Mesenchymal stem cell (in vitro differentiated cells and primary cell): Measurements from ENCODE around the gene GABBR2.

ENCODE experiments used
- DNase-seq: peaks from one replicate; pipeline ENCODE4 v3.0.0-alpha.2; 2013
- H2AFZ ChIP-seq: one replicate; pipeline ENCODE4 v1.6.1; 2013; ENCODE audit warnings: low read depth, mild to moderate bottlenecking, control low read depth, inconsistent platforms, low read length, moderate library complexity
- H2AK5ac ChIP-seq: 2 replicates; pipeline ENCODE4 v1.6.1; 2013; ENCODE audit warnings: low read length, moderate library complexity, mild to moderate bottlenecking, inconsistent platforms; ENCODE audit not compliant: severe bottlenecking
- H2BK120ac ChIP-seq: one replicate; pipeline ENCODE4 v1.6.1; 2013; ENCODE audit warnings: low read depth, mild to moderate bottlenecking, inconsistent platforms, low read length, moderate library complexity
- H2BK12ac ChIP-seq, 2 experiments: one replicate each; pipeline ENCODE4 v1.6.1; 2013; ENCODE audit warnings: inconsistent platforms in 2 of 2, low read length in 2 of 2, mild to moderate bottlenecking in 2 of 2, moderate library complexity in 2 of 2, control low read depth in 1 of 2
- H2BK15ac ChIP-seq: one replicate; pipeline ENCODE4 v1.6.1; 2013; ENCODE audit warnings: mild to moderate bottlenecking, low read depth, inconsistent platforms; ENCODE audit not compliant: poor library complexity, severe bottlenecking
- H2BK5ac ChIP-seq: 2 replicates; pipeline ENCODE4 v1.6.1; 2013; ENCODE audit warnings: low read depth, mild to moderate bottlenecking, low read length, control low read depth, inconsistent platforms; ENCODE audit not compliant: poor library complexity, severe bottlenecking
- H3K14ac ChIP-seq, 2 experiments: one replicate each; pipeline ENCODE4 v1.6.1; 2013; ENCODE audit warnings: inconsistent platforms in 2 of 2, low read length in 2 of 2, control low read depth in 1 of 2, mild to moderate bottlenecking in 1 of 2, moderate library complexity in 1 of 2
- H3K18ac ChIP-seq, 2 experiments: one replicate each; pipeline ENCODE4 v1.6.1; 2013; ENCODE audit warnings: inconsistent platforms in 2 of 2, low read length in 2 of 2, control low read depth in 1 of 2, low read depth in 1 of 2, mild to moderate bottlenecking in 1 of 2
- H3K23ac ChIP-seq, 2 experiments: one replicate each; pipeline ENCODE4 v1.6.1; 2013; ENCODE audit warnings: inconsistent platforms in 2 of 2, low read length in 2 of 2, mild to moderate bottlenecking in 2 of 2, moderate library complexity in 2 of 2, control low read depth in 1 of 2
- H3K27ac ChIP-seq: 2 replicates; pipeline ENCODE4 v1.5.1; 2013; ENCODE audit warnings: mild to moderate bottlenecking, moderate library complexity, low read length, control low read depth, inconsistent platforms; ENCODE audit not compliant: poor library complexity, severe bottlenecking
- H3K27me3 ChIP-seq, 2 experiments: 2 replicates each; pipeline versions ENCODE4 v1.6.1 to v1.7.0; 2013; ENCODE audit warnings: low read length in 2 of 2, mild to moderate bottlenecking in 2 of 2, moderate library complexity in 2 of 2, control low read depth in 1 of 2, inconsistent platforms in 1 of 2; ENCODE audit not compliant: control insufficient read depth in 1 of 2, insufficient read depth in 1 of 2
- H3K36me3 ChIP-seq, 2 experiments: 2 replicates each; pipeline versions ENCODE4 v1.6.1 to v1.7.0; 2013; ENCODE audit warnings: low read length in 2 of 2, control low read depth in 1 of 2, inconsistent platforms in 1 of 2, low read depth in 1 of 2, mild to moderate bottlenecking in 1 of 2; ENCODE audit not compliant: insufficient read depth in 2 of 2, control insufficient read depth in 1 of 2
- H3K4ac ChIP-seq, 2 experiments: one replicate each; pipeline ENCODE4 v1.6.1; 2013; ENCODE audit warnings: inconsistent platforms in 2 of 2, low read length in 2 of 2, mild to moderate bottlenecking in 2 of 2, moderate library complexity in 2 of 2, control low read depth in 1 of 2, low read depth in 1 of 2
- H3K4me1 ChIP-seq: 2 replicates; pipeline ENCODE4 v1.6.1; 2013; ENCODE audit warnings: low read depth, low read length, control low read depth; ENCODE audit not compliant: control insufficient read depth, insufficient read depth
- H3K4me2 ChIP-seq: 2 replicates; pipeline ENCODE4 v1.6.1; 2013; ENCODE audit warnings: low read length, mild to moderate bottlenecking, inconsistent platforms; ENCODE audit not compliant: poor library complexity, severe bottlenecking
- H3K4me3 ChIP-seq, 2 experiments: 2 replicates each; pipeline versions ENCODE4 v1.5.1 to v1.7.0; 2013; ENCODE audit warnings: low read length in 2 of 2, mild to moderate bottlenecking in 2 of 2, control low read depth in 1 of 2, low read depth in 1 of 2; ENCODE audit not compliant: insufficient read depth in 1 of 2
- H3K79me1 ChIP-seq: replicated peaks from 2 replicates; pipeline ENCODE4 v1.6.1; 2013; ENCODE audit warnings: mild to moderate bottlenecking, control low read depth, low read length, inconsistent platforms; ENCODE audit not compliant: poor library complexity, severe bottlenecking
- H3K9ac ChIP-seq: 2 replicates; pipeline ENCODE4 v1.7.0; 2013; ENCODE audit warnings: mild to moderate bottlenecking, low read length, moderate library complexity
- H3K9me3 ChIP-seq: 2 replicates; pipeline ENCODE4 v1.7.0; 2013; ENCODE audit warnings: mild to moderate bottlenecking, low read length; ENCODE audit not compliant: control insufficient read depth
- H4K8ac ChIP-seq: one replicate; pipeline ENCODE4 v1.6.1; 2013; ENCODE audit warnings: inconsistent platforms, mild to moderate bottlenecking, low read length, moderate library complexity
- H4K91ac ChIP-seq: one replicate; pipeline ENCODE4 v1.6.1; 2013; ENCODE audit warnings: mild to moderate bottlenecking, low read length, inconsistent platforms
- WGBS: methylation state at CpG from one replicate; pipeline ENCODE4 v1.1.7; 2013; ENCODE audit warnings: mixed read lengths; 5-methylcytosine and 5-hydroxymethylcytosine counted together

Gene GABBR2

GRCh38 chr9:98248737-98249474 lies 459.8 kb downstream of the GABBR2 start:
- Histone ChIP-seq H3K36me3 (peaks cover 18 to 20% of the 10 kb centered on the region in 2 experiments), H3K79me1 (peaks cover 27% of the 10 kb centered on the region), H2BK5ac (peak overlapping the region; percentile 36), H3K4ac (peak overlapping the region in 1 of 2 experiments; percentile 76), H2BK12ac (peak overlapping the region; percentile 41 to 95), H4K91ac (peak overlapping the region; percentile 30), H3K9me3 (no peaks in the 10 kb centered on the region), H2AFZ (no peak overlapping the region), H3K4me2 (no peak overlapping the region), H3K23ac (no peak overlapping the region), H3K27me3 (no peaks in the 10 kb centered on the region), H2AK5ac (no peak overlapping the region), H3K4me1 (peaks cover 45% of the 10 kb centered on the region), H3K9ac (peak overlapping the region; percentile 62), H2BK15ac (peak overlapping the region; percentile 5), H3K18ac (peak overlapping the region; percentile 90), H3K4me3 (no peak overlapping the region), H3K27ac (peak overlapping the region; percentile 79), H3K14ac (no peak overlapping the region), H4K8ac (peak overlapping the region; percentile 66), H2BK120ac (peak overlapping the region; percentile 46)
- DNase-seq: peak; percentile 98
- 34% methylated on average over 15 of the region's 16 CpGs for WGBS

GRCh38 chr9:98247831-98248657 lies 460.7 kb downstream of the GABBR2 start:
- Histone ChIP-seq H2BK120ac (peak overlapping the region; percentile 96), H4K91ac (peak overlapping the region; percentile 96), H3K27me3 (no peaks in the 10 kb centered on the region), H3K9me3 (no peaks in the 10 kb centered on the region), H2BK12ac (peak overlapping the region; percentile 96 to 99), H2AK5ac (peak overlapping the region; percentile 89), H3K4ac (peak overlapping the region; percentile 85 to 95), H3K27ac (peak overlapping the region; percentile 79), H3K79me1 (peaks cover 24% of the 10 kb centered on the region), H3K18ac (peak overlapping the region; percentile 85 to 95), H2AFZ (no peak overlapping the region), H3K4me3 (no peak overlapping the region), H4K8ac (peak overlapping the region; percentile 83), H3K14ac (peak overlapping the region in 1 of 2 experiments; percentile 89), H3K9ac (peak overlapping the region; percentile 62), H3K36me3 (peaks cover 20 to 26% of the 10 kb centered on the region in 2 experiments), H3K4me1 (peaks cover 41% of the 10 kb centered on the region), H2BK5ac (peak overlapping the region; percentile 47), H3K23ac (peak overlapping the region in 1 of 2 experiments; percentile 46), H2BK15ac (peak overlapping the region; percentile 60), H3K4me2 (no peak overlapping the region)
- peak; percentile 25 for DNase-seq
- WGBS: 74% methylated on average over 8 of the region's 8 CpGs

- no peak overlapping the region for H2BK120ac ChIP-seq
- H2AFZ ChIP-seq: no peak overlapping the region
- H3K18ac ChIP-seq: no peak overlapping the region
- no peak overlapping the region for H3K9ac ChIP-seq
- no peaks in the 10 kb centered on the region for H3K27me3 ChIP-seq
- peaks cover 9% of the 10 kb centered on the region for H3K4me1 ChIP-seq
- H4K8ac ChIP-seq: no peak overlapping the region
- no peak overlapping the region for H3K23ac ChIP-seq
- no peak overlapping the region for H3K4ac ChIP-seq
- H2BK5ac ChIP-seq: no peak overlapping the region
- no peak overlapping the region for H2BK15ac ChIP-seq
- H3K4me2 ChIP-seq: no peak overlapping the region
- no peak overlapping the region for H4K91ac ChIP-seq
- H3K27ac ChIP-seq: no peak overlapping the region
- no peak overlapping the region for H3K14ac ChIP-seq
- WGBS: 89% methylated on average over 3 of the region's 3 CpGs
- peaks cover 28% of the 10 kb centered on the region for H3K79me1 ChIP-seq
- DNase-seq: no peak
- no peak overlapping the region for H2BK12ac ChIP-seq
- peaks cover 30 to 46% of the 10 kb centered on the region in 2 experiments for H3K36me3 ChIP-seq
- no peak overlapping the region for H2AK5ac ChIP-seq
- no peak overlapping the region for H3K4me3 ChIP-seq
- H3K9me3 ChIP-seq: no peaks in the 10 kb centered on the region
Measured at GRCh38 chr9:98242426-98242825, 466.3 kb downstream of the GABBR2 start.
